Skeletal muscle tissue (tissue), 4 donors: ENCODE data around the gene BLM. TPM values are rescaled to one million over a fixed set of nuclear protein-coding genes. Genes with fewer than 3 reads are reported as not detected.

ENCODE experiments used
- H3K27ac ChIP-seq: one replicate; pipeline ENCODE4 v1.7.0; 2013; ENCODE audit warnings: mild to moderate bottlenecking, low read depth, low read length, inconsistent platforms
- H3K27me3 ChIP-seq, 3 donors: one replicate each; pipeline ENCODE4 v1.7.0; 2013; ENCODE audit warnings: low read length in 3 of 3; ENCODE audit not compliant: control insufficient read depth in 3 of 3, insufficient read depth in 3 of 3
- H3K36me3 ChIP-seq, 3 donors: one replicate each; pipeline ENCODE4 v1.7.0; 2013; ENCODE audit warnings: low read length in 3 of 3; ENCODE audit not compliant: control insufficient read depth in 3 of 3, insufficient read depth in 3 of 3
- H3K4me1 ChIP-seq, 3 donors: one replicate each; pipeline ENCODE4 v1.7.0; 2013; ENCODE audit warnings: low read length in 3 of 3, mild to moderate bottlenecking in 3 of 3; ENCODE audit not compliant: control insufficient read depth in 3 of 3, insufficient read depth in 3 of 3
- H3K4me3 ChIP-seq, 3 donors: one replicate each; pipeline ENCODE4 v1.7.0; 2013; ENCODE audit warnings: low read length in 3 of 3
- H3K9ac ChIP-seq, 3 donors: one replicate each; pipeline ENCODE4 v1.7.0; 2013; ENCODE audit warnings: low read length in 3 of 3, mild to moderate bottlenecking in 3 of 3, moderate library complexity in 2 of 3, low read depth in 1 of 3
- H3K9me3 ChIP-seq, 3 donors: one replicate each; pipeline ENCODE4 v1.7.0; 2013; ENCODE audit warnings: low read length in 3 of 3; ENCODE audit not compliant: control insufficient read depth in 3 of 3
- total RNA-seq: library from RNA; depleted of rRNA; stranded (reverse); fragments of >200 nt; gene quantifications from one replicate; pipeline ENCODE4 v1.2.3, GENCODE V29; 2014
- donor health status: Osteomylitis.

The BLM gene
- total RNA-seq, 1 donor from 2014 or later = 2.1 TPM

- Histone ChIP-seq H3K27ac (no peak overlapping the region), H3K9ac (no peak overlapping the region), H3K4me3 (no peak overlapping the region), H3K9me3 (no peaks in the 10 kb centered on the region), H3K27me3 (no peaks in the 10 kb centered on the region), H3K36me3 (no peaks in the 10 kb centered on the region), H3K4me1 (no peaks in the 10 kb centered on the region)
Measured at GRCh38 chr15:90857337-90857736, 140.2 kb downstream of the BLM start.

- no peak overlapping the region for H3K27ac ChIP-seq
- H3K9me3 ChIP-seq = no peaks in the 10 kb centered on the region
- H3K9ac ChIP-seq = no peak overlapping the region
- no peak overlapping the region for H3K4me3 ChIP-seq
- peaks cover 2 to 3% (median 2%) of the 10 kb centered on the region in 3 donors for H3K4me1 ChIP-seq
- no peaks in the 10 kb centered on the region for H3K27me3 ChIP-seq
- H3K36me3 ChIP-seq = no peaks in the 10 kb centered on the region
Measured at GRCh38 chr15:90857883-90858443, 140.8 kb downstream of the BLM start.

- Histone ChIP-seq H3K4me3 (no peak overlapping the region), H3K27me3 (no peaks in the 10 kb centered on the region), H3K36me3 (no peaks in the 10 kb centered on the region), H3K9ac (no peak overlapping the region), H3K9me3 (no peaks in the 10 kb centered on the region), H3K4me1 (peaks cover 7 to 8% (median 7%) of the 10 kb centered on the region in 3 donors), H3K27ac (no peak overlapping the region)
Measured at GRCh38 chr15:90859234-90860131, 142.3 kb downstream of the BLM start.

DNA sequence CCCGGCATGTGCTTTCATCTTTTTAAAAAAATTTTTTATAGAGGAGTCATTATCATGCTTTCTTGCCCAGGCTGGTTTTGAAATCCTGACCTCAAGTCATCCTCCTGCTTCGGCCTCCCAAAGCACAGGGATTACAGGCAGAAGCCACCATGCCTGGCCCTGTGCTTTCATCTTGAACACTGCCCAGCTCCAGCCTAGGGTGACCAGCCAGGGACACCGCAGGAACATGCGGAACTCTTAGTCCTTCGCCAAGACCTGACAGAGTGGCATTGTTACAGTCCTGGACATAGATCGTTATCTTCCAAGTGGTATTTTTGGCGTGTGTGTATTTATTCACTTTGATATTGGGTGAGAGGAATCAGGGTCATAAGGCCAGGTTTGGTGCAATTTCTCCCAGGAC is 143.3 kb downstream of the BLM start:
- H3K27me3 ChIP-seq = no peaks in the 10 kb centered on the region
- H3K36me3 ChIP-seq = no peaks in the 10 kb centered on the region
- peaks cover 7 to 8% (median 7%) of the 10 kb centered on the region in 3 donors for H3K4me1 ChIP-seq
- H3K9ac ChIP-seq = peak overlapping the region in 1 of 3 donors; percentile 20
- no peak overlapping the region for H3K4me3 ChIP-seq
- H3K9me3 ChIP-seq = no peaks in the 10 kb centered on the region
- no peak overlapping the region for H3K27ac ChIP-seq

- Histone ChIP-seq H3K9ac (peak overlapping the region in 1 of 3 donors; percentile 20), H3K4me3 (no peak overlapping the region), H3K27ac (no peak overlapping the region), H3K36me3 (no peaks in the 10 kb centered on the region), H3K27me3 (no peaks in the 10 kb centered on the region), H3K9me3 (no peaks in the 10 kb centered on the region), H3K4me1 (peaks cover 7 to 8% (median 7%) of the 10 kb centered on the region in 3 donors)
Measured at GRCh38 chr15:90860942-90861675, 144.0 kb downstream of the BLM start.

DNA sequence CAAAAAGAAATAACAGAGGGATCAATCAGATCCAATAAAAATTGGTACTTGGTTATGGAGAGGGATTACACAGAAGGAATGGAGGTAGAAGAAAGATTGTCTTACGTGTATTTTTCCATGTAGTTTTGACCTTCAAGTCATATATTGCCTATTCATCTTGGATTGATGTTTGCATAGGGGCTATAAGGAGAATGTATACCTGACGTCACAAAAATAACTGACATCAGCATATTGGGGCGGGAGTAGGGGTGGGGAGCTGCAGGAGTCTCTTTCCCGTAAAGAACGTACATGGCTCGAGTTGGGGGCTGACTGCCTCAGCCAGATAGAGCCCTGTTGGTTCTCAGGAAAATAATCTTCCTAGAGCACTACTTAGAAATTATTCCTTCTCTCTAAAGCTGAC is 145.3 kb downstream of the BLM start:
- H3K27me3 ChIP-seq = no peaks in the 10 kb centered on the region
- H3K27ac ChIP-seq = no peak overlapping the region
- H3K9ac ChIP-seq = no peak overlapping the region
- H3K36me3 ChIP-seq = no peaks in the 10 kb centered on the region
- peaks cover 7 to 8% (median 7%) of the 10 kb centered on the region in 3 donors for H3K4me1 ChIP-seq
- H3K4me3 ChIP-seq = no peak overlapping the region
- H3K9me3 ChIP-seq = no peaks in the 10 kb centered on the region

- Histone ChIP-seq H3K27me3 (no peaks in the 10 kb centered on the region), H3K9me3 (no peaks in the 10 kb centered on the region), H3K4me3 (no peak overlapping the region), H3K27ac (no peak overlapping the region), H3K36me3 (no peaks in the 10 kb centered on the region), H3K4me1 (peaks cover 7 to 9% (median 7%) of the 10 kb centered on the region in 3 donors), H3K9ac (no peak overlapping the region)
Measured at GRCh38 chr15:90862964-90863778, 146.0 kb downstream of the BLM start.

DNA sequence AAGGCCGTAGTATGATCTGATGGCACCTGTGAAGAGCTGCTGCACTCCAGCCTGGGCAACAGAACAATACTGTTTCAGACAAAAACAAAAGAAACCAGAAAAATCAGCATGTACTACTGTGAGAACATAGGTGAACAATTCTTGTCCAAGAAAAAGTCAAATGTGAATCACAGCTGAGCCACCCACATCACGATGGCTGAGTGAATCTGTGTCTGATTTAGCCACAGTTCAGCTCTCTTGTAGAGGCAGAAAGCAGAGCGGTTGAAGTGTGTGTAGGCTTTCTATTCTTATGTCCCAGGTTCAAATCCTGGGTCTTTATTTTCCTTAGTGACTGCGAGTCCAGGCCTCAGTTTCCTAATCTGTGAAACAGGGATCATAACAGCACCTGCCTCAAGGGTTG is 146.8 kb downstream of the BLM start:
- peak overlapping the region in 1 of 3 donors; percentile 16 for H3K9ac ChIP-seq
- no peaks in the 10 kb centered on the region for H3K36me3 ChIP-seq
- H3K4me1 ChIP-seq = peaks cover 10 to 15% (median 11%) of the 10 kb centered on the region in 3 donors
- no peak overlapping the region for H3K4me3 ChIP-seq
- H3K27me3 ChIP-seq = no peaks in the 10 kb centered on the region
- H3K27ac ChIP-seq = no peak overlapping the region
- no peaks in the 10 kb centered on the region for H3K9me3 ChIP-seq

- Histone ChIP-seq H3K4me3 (no peak overlapping the region), H3K9ac (peak overlapping the region in 1 of 3 donors; percentile 16), H3K27me3 (no peaks in the 10 kb centered on the region), H3K27ac (no peak overlapping the region), H3K36me3 (no peaks in the 10 kb centered on the region), H3K9me3 (no peaks in the 10 kb centered on the region), H3K4me1 (peaks cover 13 to 18% (median 15%) of the 10 kb centered on the region in 3 donors)
Measured at GRCh38 chr15:90864507-90864906, 147.4 kb downstream of the BLM start.
